Activated CD4-positive, alpha-beta T cell treated with anti-CD3 and anti-CD28 coated beads for 4 hours (primary cell): ENCODE measurements around the gene LEF1.

Experiments
- DNase-seq, 2 donors: peaks; one replicate each; pipeline ENCODE4 v3.0.0-alpha.2; 2020

Gene LEF1

DNA sequence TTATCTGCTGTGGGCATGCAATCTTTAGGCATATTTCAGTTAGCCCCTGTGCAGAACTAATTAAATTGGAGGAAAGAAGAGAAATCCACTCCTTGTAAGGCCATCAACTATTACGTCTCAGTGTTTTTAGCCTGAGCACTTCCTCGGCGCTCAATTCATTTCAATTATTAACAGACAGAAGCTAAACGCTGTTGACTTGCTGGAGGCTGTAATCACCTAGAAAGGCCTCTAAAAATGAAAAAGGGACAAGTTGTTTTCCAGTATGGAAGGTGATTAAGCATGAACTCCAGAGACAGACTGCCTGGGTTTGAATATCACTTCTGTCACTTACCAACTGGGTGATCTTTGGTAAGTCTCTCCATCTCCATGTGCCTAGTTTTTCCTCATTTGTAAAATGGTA, 59.6 kb downstream of the LEF1 start:
- no peak for DNase-seq

GRCh38 chr4:108107729-108108382, 60.9 kb downstream of the LEF1 start:
- DNase-seq = peak; percentile 55 to 62

DNA sequence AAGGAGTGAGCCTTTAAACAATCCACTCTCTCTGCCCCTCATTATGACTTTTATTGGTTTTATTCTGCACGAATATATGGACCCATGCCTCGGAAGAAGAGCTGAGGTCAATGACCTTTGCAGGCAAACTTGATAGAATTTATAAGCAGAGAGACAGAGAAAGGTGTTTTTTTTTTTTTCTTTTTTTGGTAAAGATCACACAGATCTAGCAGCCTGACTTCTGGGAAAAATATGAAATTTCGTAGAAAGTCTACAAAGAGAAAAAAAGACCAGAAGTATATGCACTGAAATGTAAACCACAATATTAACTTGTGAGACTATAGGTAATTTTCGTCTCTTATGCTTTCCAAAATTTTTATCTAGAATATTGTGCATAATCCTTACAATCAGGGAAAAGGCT, 61.6 kb downstream of the LEF1 start:
- DNase-seq = no peak

DNA sequence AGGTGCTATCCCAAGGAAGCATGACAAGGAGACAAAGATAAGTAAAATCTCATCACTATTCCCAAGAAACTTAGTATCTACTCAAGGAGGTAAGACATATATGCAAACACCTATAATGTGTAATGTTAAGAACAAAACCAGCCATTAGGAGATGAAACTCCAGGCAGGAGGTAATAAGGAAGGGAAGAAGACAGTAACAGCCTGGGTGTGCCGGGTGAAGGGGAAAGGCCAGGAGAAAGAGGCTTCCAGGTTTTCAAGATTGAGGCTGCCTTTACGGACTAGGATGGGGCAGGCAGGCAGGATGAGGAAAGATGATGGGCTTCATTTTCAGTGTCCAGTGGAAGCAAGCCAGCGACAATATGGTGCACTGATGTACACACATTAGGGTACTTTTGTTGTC, 62.5 kb downstream of the LEF1 start:
- DNase-seq = no peak

GRCh38 chr4:108103099-108103862, 65.5 kb downstream of the LEF1 start:
- DNase-seq = no peak

DNA sequence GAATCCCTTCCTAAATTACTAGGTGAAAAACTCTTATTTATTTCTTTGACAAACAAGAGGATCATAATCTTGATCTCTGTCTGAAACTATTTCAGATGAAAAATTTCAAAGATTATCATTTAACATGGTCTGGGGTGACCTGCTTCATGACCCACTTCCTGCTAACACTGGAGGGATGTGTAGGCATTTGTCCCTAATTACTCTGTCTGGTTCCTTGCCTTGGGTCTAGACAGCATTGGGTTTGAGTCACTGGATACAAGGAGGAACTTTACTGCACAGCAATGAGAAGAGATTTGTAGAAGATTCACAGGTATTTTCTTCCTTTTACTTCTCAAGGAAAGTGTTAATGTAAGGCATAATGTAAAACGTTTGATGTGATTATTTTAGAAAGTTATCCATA, 67.9 kb downstream of the LEF1 start:
- no peak for DNase-seq

DNA sequence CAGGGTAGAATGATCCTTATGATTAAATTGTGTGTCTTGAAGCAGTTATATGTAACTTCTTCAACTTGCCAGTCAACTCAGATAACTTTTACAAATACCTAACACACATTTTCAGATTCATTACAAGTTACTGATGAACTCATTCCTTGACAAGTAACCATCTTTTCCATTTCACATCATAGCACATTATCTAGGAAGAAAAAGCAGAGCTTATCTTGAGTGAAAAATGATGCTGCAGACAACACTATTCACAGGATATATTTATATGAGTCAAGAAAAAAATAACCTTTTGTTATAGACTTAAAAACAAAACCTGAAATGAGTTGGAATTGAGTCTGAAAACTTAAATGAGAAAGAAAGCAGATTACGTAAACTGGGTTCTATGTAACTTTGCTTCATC, 68.9 kb downstream of the LEF1 start:
- no peak for DNase-seq

DNA sequence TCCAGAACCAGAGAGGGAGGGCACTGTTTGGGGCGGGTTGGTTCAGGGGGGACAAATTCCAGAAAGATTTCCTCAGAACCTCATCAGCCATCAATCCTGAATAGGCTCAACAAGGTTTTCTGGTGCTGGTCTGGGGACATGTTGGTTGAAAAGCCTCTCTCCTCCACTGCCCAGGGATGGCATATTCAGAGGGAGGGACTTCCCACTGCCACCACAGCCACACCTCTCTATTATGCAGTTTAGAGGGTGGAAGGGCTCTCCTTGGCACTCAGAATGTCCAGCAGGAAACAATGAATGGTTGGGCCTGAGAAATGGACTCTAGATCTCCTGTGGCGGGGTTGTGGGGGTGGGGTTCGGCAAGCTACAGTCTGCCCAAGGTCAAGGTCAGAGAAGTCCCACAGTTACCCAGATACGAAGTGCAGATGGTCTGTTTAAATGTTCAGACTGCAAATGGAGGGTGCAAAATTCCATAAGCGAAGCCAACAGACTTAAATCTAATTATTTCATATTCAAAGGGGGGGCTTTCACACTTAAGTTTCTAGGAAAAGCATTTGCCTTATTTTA, 70.7 kb downstream of the LEF1 start:
- DNase-seq = no peak

GRCh38 chr4:108094923-108095482, 73.7 kb downstream of the LEF1 start:
- no peak for DNase-seq

- no peak for DNase-seq
Measured at GRCh38 chr4:108094131-108094530, 74.6 kb downstream of the LEF1 start.

DNA sequence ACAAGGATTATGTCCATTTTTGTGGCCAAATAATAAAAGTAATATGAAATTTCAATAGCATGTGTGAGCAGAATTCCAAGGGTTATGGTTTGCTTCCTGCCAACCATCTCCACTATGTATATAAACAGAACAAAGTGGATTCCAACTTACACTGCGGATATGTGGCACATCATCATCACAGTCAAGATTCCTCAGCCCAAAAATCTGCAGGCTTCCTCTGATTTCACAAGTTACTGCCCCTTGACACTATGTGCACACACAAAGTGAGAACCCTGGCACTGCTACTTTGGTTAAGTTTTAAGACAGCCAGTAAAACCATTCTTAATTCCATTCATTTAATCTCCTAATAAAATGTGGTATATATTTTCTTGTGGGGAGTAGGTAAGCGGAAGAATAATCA, 76.4 kb downstream of the LEF1 start:
- no peak for DNase-seq

DNA sequence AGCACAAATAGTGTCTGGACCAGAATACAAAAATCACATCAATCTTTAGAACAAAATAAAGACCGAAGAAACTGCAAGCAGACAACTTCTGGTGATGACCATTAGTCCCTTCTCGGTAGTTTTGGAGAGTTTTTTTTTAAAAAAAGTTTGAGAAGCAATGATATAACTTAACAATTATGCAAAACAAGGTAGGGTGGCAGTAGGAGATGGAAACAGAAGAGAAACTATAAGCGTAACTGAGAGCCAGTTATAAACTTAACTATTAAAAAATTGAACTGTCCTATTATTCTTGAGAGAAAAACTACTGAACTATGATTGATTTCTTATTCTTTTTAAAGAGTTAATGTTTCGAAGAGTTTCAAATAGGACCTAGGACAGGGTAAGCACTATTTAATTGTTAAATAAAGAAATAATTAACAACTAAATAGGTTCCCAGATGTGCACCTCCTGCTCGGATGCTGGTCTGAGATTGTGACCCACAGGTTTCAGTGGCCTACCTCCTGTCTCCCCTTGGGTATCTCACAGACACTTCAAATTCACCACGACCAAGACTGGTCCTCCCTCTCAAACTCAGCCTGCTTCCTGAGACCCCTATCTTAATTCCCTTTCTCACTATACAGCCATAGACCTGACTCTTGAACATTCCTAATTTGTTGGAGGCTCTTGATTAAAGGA, 81.3 kb downstream of the LEF1 start:
- DNase-seq = no peak

DNA sequence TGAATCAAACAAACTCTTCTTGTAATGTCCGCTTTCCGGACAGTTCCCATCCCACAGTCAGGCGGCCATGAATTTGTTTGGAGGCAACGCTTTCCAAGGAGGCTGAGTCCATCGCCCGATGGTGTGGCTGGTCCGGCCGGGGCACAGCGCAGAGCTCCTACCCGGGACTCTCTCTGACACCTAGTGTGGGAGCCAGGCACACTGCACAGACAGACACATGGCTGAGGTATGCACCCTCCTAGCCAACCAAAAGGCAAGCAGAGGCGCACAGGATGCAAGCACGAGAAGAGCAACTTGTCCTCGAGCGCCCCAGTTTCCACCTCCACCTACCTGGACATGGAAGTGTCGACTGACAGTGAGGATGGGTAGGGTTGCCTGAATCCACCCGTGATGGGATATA, 87.5 kb downstream of the LEF1 start:
- DNase-seq = peak in 1 of 2 donors; percentile 18

DNA sequence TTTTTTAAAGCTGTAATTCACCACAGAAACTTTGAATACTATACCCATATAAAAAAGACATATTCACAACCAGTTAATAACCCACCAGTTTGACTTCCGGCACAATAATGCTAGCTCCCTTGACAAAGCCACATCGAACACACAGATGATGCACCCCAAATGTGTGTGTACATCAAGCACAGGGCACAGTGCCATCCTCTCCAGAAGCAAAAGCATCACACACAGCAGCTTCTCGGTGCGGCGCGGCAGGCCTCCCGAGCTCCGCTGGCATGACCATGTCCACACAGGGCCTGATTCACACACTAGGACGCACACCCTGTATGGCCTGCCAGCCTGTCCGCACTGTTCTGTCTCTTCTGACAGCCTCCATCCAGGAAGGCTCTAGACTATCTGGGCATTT, 88.0 kb downstream of the LEF1 start:
- peak; percentile 37 to 38 for DNase-seq

- no peak for DNase-seq
Measured at GRCh38 chr4:108078024-108078733, 90.6 kb downstream of the LEF1 start.

DNA sequence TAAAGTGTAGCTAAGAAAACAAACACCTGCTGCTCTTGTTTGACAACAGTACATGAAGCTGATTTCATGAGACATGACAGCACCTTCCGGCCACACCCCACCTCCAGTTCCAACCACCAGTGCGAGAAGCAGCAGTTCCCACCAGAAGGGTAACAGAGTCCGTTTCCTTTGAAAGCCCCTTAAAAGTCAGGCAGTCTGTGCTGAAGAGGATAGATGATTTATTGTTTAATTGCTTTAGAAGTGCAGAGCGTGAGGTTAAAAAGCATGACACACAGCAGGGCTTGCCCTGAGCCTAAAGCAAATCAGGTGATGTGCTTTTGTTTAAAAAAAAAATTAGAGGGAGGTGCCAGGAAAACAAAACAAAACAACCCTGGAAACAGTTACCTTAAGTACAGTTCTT, 96.4 kb downstream of the LEF1 start:
- DNase-seq = peak; percentile 48 to 49

- DNase-seq = no peak
Measured at GRCh38 chr4:108070775-108071174, 98.0 kb downstream of the LEF1 start.

DNA sequence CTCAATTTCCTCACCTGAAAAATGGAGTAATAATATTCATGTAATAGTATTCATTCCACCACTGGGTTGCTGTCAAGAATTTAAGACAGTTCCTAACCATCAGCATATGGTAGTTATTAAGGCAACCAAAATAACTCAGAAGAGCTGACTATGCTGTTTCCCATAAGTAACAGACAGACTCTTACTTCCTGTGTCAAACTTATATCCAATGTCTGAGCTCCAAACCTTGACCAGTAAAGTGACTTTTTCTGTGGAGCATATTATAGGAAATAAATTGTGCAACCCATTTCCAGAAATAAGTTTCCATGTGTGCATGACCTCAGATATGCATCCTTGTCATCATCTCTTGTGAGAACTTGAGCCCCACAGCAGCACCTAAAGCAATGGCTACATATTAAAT, 100.3 kb downstream of the LEF1 start:
- no peak for DNase-seq

DNA sequence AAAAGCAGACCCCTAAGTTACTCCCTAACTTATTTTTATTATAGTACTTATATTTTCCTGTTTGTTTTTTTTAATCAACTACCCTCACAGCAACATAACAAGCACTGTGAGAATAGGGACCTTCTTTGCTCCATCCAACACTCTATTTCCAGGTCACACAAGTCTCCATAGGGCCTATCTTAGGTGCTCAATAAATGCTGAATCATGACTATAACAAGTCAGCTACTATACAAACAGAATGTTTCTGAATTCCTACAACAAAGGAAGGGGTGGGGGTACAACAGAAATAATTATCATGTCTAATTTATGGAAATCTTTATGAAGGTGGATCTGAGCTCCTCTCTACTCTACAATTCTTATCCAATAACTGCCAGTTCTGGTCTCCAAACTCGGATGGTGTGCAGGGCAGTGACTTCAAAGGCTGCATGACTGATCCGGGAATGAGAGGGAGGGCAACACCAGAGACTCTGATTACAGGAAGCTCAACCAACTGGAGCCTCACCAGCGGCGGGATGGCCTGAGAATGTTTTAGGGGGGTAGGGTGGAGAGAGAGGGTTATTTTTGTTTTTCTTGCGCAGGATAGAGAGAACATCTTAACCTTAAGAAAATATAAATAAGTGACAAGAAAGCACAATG, 107.9 kb downstream of the LEF1 start:
- no peak for DNase-seq

GRCh38 chr4:108060164-108060563, 108.6 kb downstream of the LEF1 start:
- DNase-seq = no peak

DNA sequence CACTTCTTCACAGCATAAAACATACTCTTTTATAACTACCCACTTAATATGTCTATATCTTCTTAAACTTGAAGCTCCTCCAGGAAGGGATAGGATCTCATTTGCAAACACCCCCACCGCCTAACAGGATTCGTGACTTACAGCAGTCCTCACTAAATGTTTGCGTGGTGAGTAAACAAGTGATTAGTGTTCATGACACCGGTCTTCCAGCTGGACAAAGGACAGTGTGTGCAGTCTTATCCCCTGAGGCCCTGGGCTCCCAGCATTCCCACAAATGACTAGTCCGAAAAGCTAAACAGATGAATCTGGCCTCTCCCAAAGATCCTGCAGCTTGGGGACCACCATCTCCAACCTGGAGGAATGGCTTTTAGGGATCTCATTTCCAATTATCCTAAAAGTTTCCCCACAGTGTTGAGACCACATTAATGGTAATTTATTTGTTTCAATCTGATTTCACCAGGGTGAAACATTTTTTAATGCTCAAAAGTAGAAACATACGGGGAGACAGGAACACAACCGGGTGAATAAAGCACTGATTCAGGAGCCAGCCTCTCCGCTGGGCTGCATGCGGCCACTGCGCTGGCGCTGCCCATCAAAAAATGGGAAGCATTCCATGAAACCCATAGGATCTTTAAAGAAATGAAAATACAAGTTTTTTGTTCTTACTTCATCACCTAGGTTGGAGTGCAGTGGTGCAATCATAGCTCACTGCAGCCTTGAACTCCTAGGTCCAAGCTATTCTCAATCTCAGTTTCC, 109.9 kb downstream of the LEF1 start:
- DNase-seq = no peak

DNA sequence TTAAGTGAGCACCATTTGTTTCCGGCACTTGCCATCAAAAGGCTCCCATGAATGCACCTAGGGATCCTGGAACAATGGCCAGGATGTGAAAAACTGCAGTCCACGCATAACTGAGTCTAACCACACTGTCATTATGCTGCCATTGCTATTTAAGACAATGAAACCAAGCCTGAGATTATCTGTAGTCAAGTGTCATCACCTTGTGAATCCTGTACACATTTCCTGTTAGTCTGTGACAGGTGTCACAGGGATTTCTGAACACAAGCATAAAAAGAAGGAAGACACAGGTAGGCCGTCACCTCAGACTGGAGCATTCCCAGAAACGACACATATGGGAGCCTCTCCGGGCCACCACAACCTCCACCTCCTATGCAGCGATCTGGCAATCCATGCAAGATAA, 112.3 kb downstream of the LEF1 start:
- no peak for DNase-seq
